Gastrocnemius medialis (tissue), 4 donors: ENCODE measurements around the gene COL27A1.

Experiments
- POLR2A ChIP-seq, 2 donors: fragments of 450-650 bp; IDR thresholded peaks; one replicate each; pipeline ENCODE4 v1.6.1; 2017; ENCODE audit warnings: antibody characterized with exemption in 2 of 2, mild to moderate bottlenecking in 2 of 2, moderate library complexity in 2 of 2
- TF ChIP-seq, protein P1 (sequence below), 5 experiments: fragments of 450-650 bp in 3 of 5; fragments of 200-600 bp in 2 of 5; sonication (generic) in 2 of 5; IDR thresholded peaks in 4 of 5; conservative IDR thresholded peaks in 1 of 5; 1 replicate in 4 of 5; 2 replicates in 1 of 5; pipeline ENCODE4 v1.5.1; 2016 to 2019; ENCODE audit warnings: antibody characterized with exemption in 5 of 5, mild to moderate bottlenecking in 3 of 5, moderate library complexity in 3 of 5

DNA sequence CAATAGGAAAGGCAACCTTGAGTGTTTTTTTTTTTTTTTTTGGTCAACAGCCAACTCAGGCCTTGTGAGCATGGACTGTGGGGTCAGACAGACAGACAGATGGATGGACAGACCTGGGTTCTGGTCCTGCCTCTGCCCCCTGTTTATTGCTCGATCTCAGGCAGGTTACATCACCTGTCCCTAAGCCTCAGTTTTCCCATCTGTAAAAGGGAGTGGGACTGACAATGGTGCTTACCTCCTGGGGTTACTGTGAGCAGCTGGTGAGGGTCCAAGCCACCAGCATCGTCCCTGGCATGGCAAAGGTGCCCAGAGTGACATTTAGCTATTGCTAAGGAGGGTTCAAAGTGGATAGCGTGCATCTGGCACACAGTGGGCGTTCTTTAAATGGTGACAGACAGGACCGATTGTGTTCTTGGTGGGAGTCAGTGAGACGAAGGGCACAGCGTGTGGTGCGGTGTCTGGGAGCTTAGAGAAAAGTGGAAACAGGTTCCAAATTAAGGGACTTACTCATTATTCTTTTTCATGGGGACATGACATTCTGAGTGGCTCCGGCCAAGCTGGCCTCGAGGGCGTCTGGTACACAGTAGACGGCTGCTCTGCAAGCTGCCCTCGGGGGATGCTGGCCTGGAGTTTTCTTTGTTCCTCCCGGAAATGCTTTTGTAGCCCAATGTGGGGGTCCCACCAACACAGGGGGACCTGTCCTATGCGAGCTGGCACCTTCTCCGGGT lies 72.1 kb downstream of the COL27A1 start:
- TF ChIP-seq, protein P1, sequence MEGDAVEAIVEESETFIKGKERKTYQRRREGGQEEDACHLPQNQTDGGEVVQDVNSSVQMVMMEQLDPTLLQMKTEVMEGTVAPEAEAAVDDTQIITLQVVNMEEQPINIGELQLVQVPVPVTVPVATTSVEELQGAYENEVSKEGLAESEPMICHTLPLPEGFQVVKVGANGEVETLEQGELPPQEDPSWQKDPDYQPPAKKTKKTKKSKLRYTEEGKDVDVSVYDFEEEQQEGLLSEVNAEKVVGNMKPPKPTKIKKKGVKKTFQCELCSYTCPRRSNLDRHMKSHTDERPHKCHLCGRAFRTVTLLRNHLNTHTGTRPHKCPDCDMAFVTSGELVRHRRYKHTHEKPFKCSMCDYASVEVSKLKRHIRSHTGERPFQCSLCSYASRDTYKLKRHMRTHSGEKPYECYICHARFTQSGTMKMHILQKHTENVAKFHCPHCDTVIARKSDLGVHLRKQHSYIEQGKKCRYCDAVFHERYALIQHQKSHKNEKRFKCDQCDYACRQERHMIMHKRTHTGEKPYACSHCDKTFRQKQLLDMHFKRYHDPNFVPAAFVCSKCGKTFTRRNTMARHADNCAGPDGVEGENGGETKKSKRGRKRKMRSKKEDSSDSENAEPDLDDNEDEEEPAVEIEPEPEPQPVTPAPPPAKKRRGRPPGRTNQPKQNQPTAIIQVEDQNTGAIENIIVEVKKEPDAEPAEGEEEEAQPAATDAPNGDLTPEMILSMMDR (IDR thresholded peaks at IDR 0.05 in 4 of 5, conservative IDR thresholded peaks at IDR 0.05 in 1 of 5): no peak
- no peak for TF ChIP-seq POLR2A (IDR thresholded peaks at IDR 0.05)
